NB4 (cell line): ENCODE data around the gene TLCD2.

ENCODE experiments used
- CTCF ChIP-seq: IDR thresholded peaks from one replicate; pipeline ENCODE4 v1.5.1; 2012; ENCODE audit warnings: low read depth, low read length
- POLR2A ChIP-seq: IDR thresholded peaks from 2 replicates; pipeline ENCODE4 v1.6.1; 2011; ENCODE audit warnings: mild to moderate bottlenecking; ENCODE audit not compliant: insufficient read length; ENCODE audit errors: extremely low read depth

- TF ChIP-seq POLR2A: no peak
- no peak for TF ChIP-seq CTCF
Measured at GRCh38 chr17:1714427-1714979, 4.3 kb upstream of the TLCD2 start.
